Activated naive CD4-positive, alpha-beta T cell treated with anti-CD3 and anti-CD28 coated beads, Interleukin-2, amount 50 U/mL, for 72 hours (primary cell): ENCODE results near the gene HMCES. TPM values are rescaled to one million over a fixed set of nuclear protein-coding genes. Genes with fewer than 3 reads are reported as not detected.
"Not testable (repeated sequence)": the region's sequence is repeated elsewhere in the genome, so short reads cannot be mapped to it uniquely, and the experiment has no call there.

ENCODE experiments used
- ATAC-seq, 2 donors: fragments of 150-1000 bp; cut with Tn5 transposase; 2 replicates each; pipeline ENCODE4 v1.10.0; 2021; ENCODE audit warnings: mild to moderate bottlenecking in 2 of 2, moderate library complexity in 2 of 2
- DNase-seq, 2 donors: peaks; one replicate each; pipeline ENCODE4 v3.0.0; 2021 to 2022; ENCODE audit warnings: low spot score in 2 of 2
- H3K27ac Mint-ChIP-seq, 2 donors: one replicate each; pipeline ENCODE4 v1.8.0; 2022; ENCODE audit warnings: mild to moderate bottlenecking in 2 of 2, mixed read lengths in 2 of 2
- H3K36me3 Mint-ChIP-seq, 2 donors: one replicate each; pipeline ENCODE4 v1.8.0; 2022; ENCODE audit warnings: mixed read lengths in 2 of 2
- H3K9me3 Mint-ChIP-seq, 2 donors: one replicate each; pipeline ENCODE4 v1.8.0; 2022; ENCODE audit warnings: mixed read lengths in 2 of 2
- total RNA-seq, 2 donors: library from RNA; stranded (reverse); gene quantifications; one replicate each; pipeline ENCODE4 v1.2.3, GENCODE V29; 2022

The HMCES gene
- total RNA-seq = 10 to 100 TPM; 58.5 to 78.7 TPM

- H3K27ac Mint-ChIP-seq = peak within 1 kb of the TSS; percentile 93 to 98
- ATAC-seq (peak; percentile 79 to 88), DNase-seq (peak; percentile 92 to 96)
- H3K9me3 Mint-ChIP-seq = no peaks in the 10 kb centered on the region
- peaks cover 12 to 25% of the 10 kb centered on the region in 2 donors for H3K36me3 Mint-ChIP-seq
Observed at GRCh38 chr3:129278439-129278965, at the start of gene HMCES. Gene HMCES, plus strand, starts transcription at chr3:129278870. Its CDS starts 863 bp downstream, at chr3:129279733.

- Mint-ChIP-seq H3K36me3 (no peaks in the 10 kb centered on the region), H3K27ac (no peak overlapping the region), H3K9me3 (no peaks in the 10 kb centered on the region)
- DNase-seq (no peak), ATAC-seq (no peak)
Observed at GRCh38 chr3:129228891-129229585, 49.6 kb upstream of the HMCES start.

- Mint-ChIP-seq H3K9me3 (no peaks in the 10 kb centered on the region), H3K36me3 (no peaks in the 10 kb centered on the region), H3K27ac (peak overlapping the region; percentile 7 to 88)
- ATAC-seq (peak; percentile 97 to 98), DNase-seq (peak in 1 of 2 donors; percentile 61)
Observed at GRCh38 chr3:129230311-129231019, 48.2 kb upstream of the HMCES start.

- no peak for DNase-seq
- Mint-ChIP-seq H3K27ac (no peak overlapping the region), H3K36me3 (no peaks in the 10 kb centered on the region), H3K9me3 (no peaks in the 10 kb centered on the region)
- peak in 1 of 2 donors; percentile 60 for ATAC-seq
Observed at GRCh38 chr3:129231331-129232119, 47.1 kb upstream of the HMCES start.

GRCh38 chr3:129233538-129233937 is 45.1 kb upstream of the HMCES start:
- H3K9me3 Mint-ChIP-seq = no peaks in the 10 kb centered on the region
- H3K27ac Mint-ChIP-seq = no peak overlapping the region
- ATAC-seq (no peak), DNase-seq (no peak)
- H3K36me3 Mint-ChIP-seq = no peaks in the 10 kb centered on the region

GRCh38 chr3:129234441-129234840 is 44.2 kb upstream of the HMCES start:
- H3K36me3 Mint-ChIP-seq = no peaks in the 10 kb centered on the region
- no peak for ATAC-seq
- DNase-seq = no peak

GRCh38 chr3:129235344-129235917 is 43.2 kb upstream of the HMCES start:
- no peaks in the 10 kb centered on the region for H3K36me3 Mint-ChIP-seq
- no peak overlapping the region for H3K27ac Mint-ChIP-seq
- H3K9me3 Mint-ChIP-seq = no peaks in the 10 kb centered on the region
- ATAC-seq (no peak), DNase-seq (no peak)

More at GRCh38 chr3:129234441-129234840, 44.2 kb upstream of the HMCES start:
- no peaks in the 10 kb centered on the region for H3K9me3 Mint-ChIP-seq
- no peak overlapping the region for H3K27ac Mint-ChIP-seq

- no peaks in the 10 kb centered on the region for H3K9me3 Mint-ChIP-seq
- ATAC-seq (peak; percentile 78 to 87), DNase-seq (peak in 1 of 2 donors; percentile 27)
- no peaks in the 10 kb centered on the region for H3K36me3 Mint-ChIP-seq
- H3K27ac Mint-ChIP-seq = peak overlapping the region; percentile 77 to 78
Observed at GRCh38 chr3:129238945-129239705, 39.5 kb upstream of the HMCES start.

GRCh38 chr3:129239991-129240390 is 38.7 kb upstream of the HMCES start:
- H3K36me3 Mint-ChIP-seq = no peaks in the 10 kb centered on the region
- DNase-seq (no peak), ATAC-seq (no peak)
- no peak overlapping the region for H3K27ac Mint-ChIP-seq
- no peaks in the 10 kb centered on the region for H3K9me3 Mint-ChIP-seq

GRCh38 chr3:129240436-129240835 is 38.2 kb upstream of the HMCES start:
- no peaks in the 10 kb centered on the region for H3K36me3 Mint-ChIP-seq
- no peaks in the 10 kb centered on the region for H3K9me3 Mint-ChIP-seq
- no peak overlapping the region for H3K27ac Mint-ChIP-seq
- ATAC-seq = no peak
- no peak for DNase-seq

GRCh38 chr3:129245141-129245540 is 33.5 kb upstream of the HMCES start:
- ATAC-seq = no peak
- Mint-ChIP-seq H3K36me3 (peaks cover 7 to 20% of the 10 kb centered on the region in 2 donors), H3K9me3 (no peaks in the 10 kb centered on the region)

GRCh38 chr3:129245641-129246306 is 32.9 kb upstream of the HMCES start:
- H3K9me3 Mint-ChIP-seq = not testable (repeated sequence)
- DNase-seq (peak; percentile 72 to 75), ATAC-seq (peak; percentile 61 to 72)
- Mint-ChIP-seq H3K36me3 (peaks cover 8 to 25% of the 10 kb centered on the region in 2 donors), H3K27ac (peak overlapping the region; percentile 84 to 86)

More at GRCh38 chr3:129245141-129245540, 33.5 kb upstream of the HMCES start:
- DNase-seq = no peak
- peak overlapping the region; percentile 84 to 86 for H3K27ac Mint-ChIP-seq

- Mint-ChIP-seq H3K9me3 (no peaks in the 10 kb centered on the region), H3K27ac (no peak overlapping the region), H3K36me3 (peaks cover 8 to 25% of the 10 kb centered on the region in 2 donors)
- DNase-seq (no peak), ATAC-seq (no peak)
Observed at GRCh38 chr3:129246636-129247035, 32.0 kb upstream of the HMCES start.

GRCh38 chr3:129248286-129248979 is 30.2 kb upstream of the HMCES start:
- peak overlapping the region; percentile 99 to 100 for H3K27ac Mint-ChIP-seq
- ATAC-seq (no peak), DNase-seq (no peak)
- H3K9me3 Mint-ChIP-seq = no peaks in the 10 kb centered on the region
- H3K36me3 Mint-ChIP-seq = peaks cover 8 to 29% of the 10 kb centered on the region in 2 donors
